CD4-positive, alpha-beta T cell treated with Interferon gamma for 1 hour (primary cell): ENCODE results near the gene GABRB2.
"Not testable (repeated sequence)": the region's sequence is repeated elsewhere in the genome, so short reads cannot be mapped to it uniquely, and the experiment has no call there.

Experiments
- DNase-seq: peaks from one replicate; pipeline ENCODE4 v3.0.0-alpha.2; 2020

GABRB2 gene

GRCh38 chr5:161287436-161287835 lies 259.1 kb downstream of the GABRB2 start:
- no peak for DNase-seq

- no peak for DNase-seq
Observed at GRCh38 chr5:161286066-161286655, 260.4 kb downstream of the GABRB2 start.

GRCh38 chr5:161284445-161284844 lies 262.1 kb downstream of the GABRB2 start:
- no peak for DNase-seq

- DNase-seq, result no peak
Observed at GRCh38 chr5:161283296-161283695, 263.2 kb downstream of the GABRB2 start.

- DNase-seq, result no peak
Observed at GRCh38 chr5:161278739-161279660, 267.5 kb downstream of the GABRB2 start.

GRCh38 chr5:161277011-161277410 lies 269.5 kb downstream of the GABRB2 start:
- no peak for DNase-seq

- no peak for DNase-seq
Observed at GRCh38 chr5:161274951-161275350, 271.6 kb downstream of the GABRB2 start.

GRCh38 chr5:161273410-161273809 lies 273.1 kb downstream of the GABRB2 start:
- DNase-seq, result no peak

- no peak for DNase-seq
Observed at GRCh38 chr5:161271816-161272215, 274.7 kb downstream of the GABRB2 start.

- DNase-seq, result no peak
Observed at GRCh38 chr5:161269125-161269524, 277.4 kb downstream of the GABRB2 start.

- DNase-seq, result no peak
Observed at GRCh38 chr5:161266954-161267353, 279.6 kb downstream of the GABRB2 start.

- no peak for DNase-seq
Observed at GRCh38 chr5:161265006-161265405, 281.5 kb downstream of the GABRB2 start.

- no peak for DNase-seq
Observed at GRCh38 chr5:161263191-161263590, 283.3 kb downstream of the GABRB2 start.

GRCh38 chr5:161261668-161262323 lies 284.7 kb downstream of the GABRB2 start:
- DNase-seq, result no peak

GRCh38 chr5:161258438-161258837 lies 288.1 kb downstream of the GABRB2 start:
- DNase-seq, result no peak

GRCh38 chr5:161256957-161257356 lies 289.6 kb downstream of the GABRB2 start:
- DNase-seq, result no peak

GRCh38 chr5:161252955-161253354 lies 293.6 kb downstream of the GABRB2 start:
- not testable (repeated sequence) for DNase-seq

GRCh38 chr5:161246749-161247148 lies 299.8 kb downstream of the GABRB2 start:
- no peak for DNase-seq

GRCh38 chr5:161245846-161246245 lies 300.7 kb downstream of the GABRB2 start:
- DNase-seq, result not testable (repeated sequence)
